GM21717 (cell line): ENCODE results near the gene ACACA.

Experiments used
- ATAC-seq: cut with Tn5 transposase; IDR thresholded peaks from one replicate; pipeline ENCODE4 v1.9.1; 2021; ENCODE audit warnings: mild to moderate bottlenecking, moderate library complexity; ENCODE audit not compliant: unreplicated experiment

Gene ACACA

GRCh38 chr17:37052450-37052849 lies 354.2 kb downstream of the ACACA start:
- no peak for ATAC-seq

- no peak for ATAC-seq
Observed at GRCh38 chr17:37051833-37052232, 354.8 kb downstream of the ACACA start.

GRCh38 chr17:37051381-37051780 lies 355.3 kb downstream of the ACACA start:
- no peak for ATAC-seq

- ATAC-seq: no peak
Observed at GRCh38 chr17:37050920-37051319, 355.7 kb downstream of the ACACA start.

- ATAC-seq: no peak
Observed at GRCh38 chr17:37048811-37049210, 357.8 kb downstream of the ACACA start.

- no peak for ATAC-seq
Observed at GRCh38 chr17:37047631-37048104, 359.0 kb downstream of the ACACA start.

DNA sequence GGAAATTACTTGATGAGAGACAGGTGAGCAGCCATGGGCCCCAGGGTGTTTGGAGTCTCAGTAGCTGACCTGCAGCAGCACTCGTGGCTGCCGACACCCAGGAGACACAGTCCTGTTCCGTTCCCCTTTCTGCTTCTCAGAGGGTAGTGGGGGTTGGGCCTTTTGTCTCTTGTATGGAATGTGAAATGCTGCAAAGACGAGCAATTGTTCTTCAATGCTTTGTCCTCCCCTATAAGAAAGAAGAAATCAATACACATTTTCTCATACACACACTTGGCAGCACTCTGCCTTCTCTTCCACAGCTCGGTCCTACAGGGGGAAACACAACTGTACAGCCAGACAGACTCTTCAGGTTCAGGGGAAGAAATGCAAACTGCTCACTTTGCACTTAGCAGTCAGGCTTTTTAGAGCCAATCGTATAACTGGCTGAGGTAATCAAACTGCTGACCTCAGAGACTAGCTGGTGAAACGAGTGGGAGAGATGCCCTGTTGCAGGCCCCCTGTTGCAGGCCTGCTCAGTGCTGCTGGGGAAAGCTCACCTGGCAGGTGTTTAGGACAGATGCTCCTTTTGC lies 361.2 kb downstream of the ACACA start:
- ATAC-seq: no peak

- ATAC-seq: no peak
Observed at GRCh38 chr17:37043201-37043600, 363.4 kb downstream of the ACACA start.

- no peak for ATAC-seq
Observed at GRCh38 chr17:37041932-37042331, 364.7 kb downstream of the ACACA start.

DNA sequence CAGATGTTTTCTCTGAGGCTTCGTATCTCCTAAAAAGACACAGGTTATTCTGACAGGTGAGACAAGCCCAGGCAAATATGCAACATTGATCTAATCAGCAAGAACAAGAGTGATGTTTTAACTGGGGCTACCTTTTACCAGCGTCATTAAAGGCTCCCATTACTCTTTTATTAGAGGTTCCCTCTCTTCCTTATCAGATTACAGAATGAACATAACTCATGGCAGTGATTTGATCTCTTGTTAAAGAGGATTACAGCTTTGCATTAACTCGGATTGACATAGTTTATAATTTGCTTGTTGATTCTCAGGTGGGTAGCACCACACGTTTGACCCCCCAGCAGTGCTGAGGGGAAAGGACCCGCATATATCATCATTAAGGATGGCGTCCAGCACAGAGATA lies 367.4 kb downstream of the ACACA start:
- no peak for ATAC-seq

GRCh38 chr17:37037590-37038155 lies 369.0 kb downstream of the ACACA start:
- ATAC-seq: no peak
